ENCODE results near the gene AKAP10. TPM values are rescaled to one million over a fixed set of nuclear protein-coding genes. Genes with fewer than 3 reads are reported as not detected.

Gene AKAP10
- total RNA-seq, 1 experiment from 2014 or later = 20.2 TPM

GRCh38 chr17:19945009-19945626, 32.5 kb downstream of the AKAP10 start:
- Histone ChIP-seq H4K8ac (replicated peaks; ENCODE audit: insufficient read length, low read depth, low read length) (no peak overlapping the region), H3K79me1 (ENCODE audit: insufficient read depth, low read depth, low read length, poor library complexity, severe bottlenecking) (peaks cover 7% of the 10 kb centered on the region), H3K23me2 (ENCODE audit: insufficient read length, low read depth, low read length, poor library complexity, severe bottlenecking) (no peaks in the 10 kb centered on the region), H2BK12ac (ENCODE audit: insufficient read length, low read depth, low read length) (no peak overlapping the region), H3K27me3 (ENCODE audit: insufficient read depth, low read length) (no peaks in the 10 kb centered on the region), H3K9me3 (ENCODE audit: control insufficient read depth, low read depth, low read length) (no peaks in the 10 kb centered on the region), H2AFZ (ENCODE audit: low read length) (no peak overlapping the region), H3K4ac (ENCODE audit: low read depth, low read length) (no peak overlapping the region), H3K4me2 (ENCODE audit: insufficient read depth, insufficient read length, low read length) (no peak overlapping the region), H3K79me2 (ENCODE audit: insufficient read depth, low read length) (no peaks in the 10 kb centered on the region; the same call in 1 of the 2 replicates), H2BK5ac (ENCODE audit: insufficient read length, low read length) (no peak overlapping the region), H3K14ac (ENCODE audit: insufficient read depth, low read length) (no peak overlapping the region), H4K20me1 (ENCODE audit: control insufficient read depth, insufficient read depth, insufficient read length) (no peaks in the 10 kb centered on the region), H3K9ac (ENCODE audit: extremely low read depth, insufficient read length, low read length) (no peak overlapping the region), H3T11ph (ENCODE audit: low read length) (no peak overlapping the region), H3K4me1 (ENCODE audit: insufficient read depth, low read length) (peaks cover 4% of the 10 kb centered on the region; the same call in 1 of the 2 replicates), H4K5ac (ENCODE audit: insufficient read length, low read depth, low read length) (no peak overlapping the region), H3K18ac (ENCODE audit: insufficient read length, low read depth, low read length) (no peak overlapping the region), H4K91ac (ENCODE audit: insufficient read length, low read depth, low read length) (no peak overlapping the region), H2BK120ac (ENCODE audit: low read depth, low read length, poor library complexity, severe bottlenecking) (no peak overlapping the region), H3K27ac (ENCODE audit: insufficient read length, low read depth, low read length) (no peak overlapping the region), H3K23ac (ENCODE audit: insufficient read length, low read depth, low read length) (no peak overlapping the region), H2BK20ac (ENCODE audit: low read depth, low read length, poor library complexity, severe bottlenecking) (no peak overlapping the region), H3K56ac (ENCODE audit: insufficient read length, low read depth, low read length) (no peak overlapping the region), H2BK15ac (ENCODE audit: low read depth, low read length) (no peak overlapping the region), H2AK5ac (ENCODE audit: insufficient read length, low read length) (no peak overlapping the region)
- DNase-seq = no peak
- no peaks in the 10 kb centered on the region; the same call in 1 of the 2 replicates for H3K27me3 Mint-ChIP-seq (ENCODE audit: low read depth)
- WGBS (ENCODE audit: extremely low coverage, insufficient read length, low lambda C conversion rate) = no CpG with 5 or more reads among the region's 2 CpGs
- H3K27ac Mint-ChIP-seq = peak overlapping the region in 2 of 3 experiments; percentile 2 to 84; a peak in 2 of 7 replicates
- H3K36me3 Mint-ChIP-seq (ENCODE audit: insufficient read depth in 1 of 3, low read depth in 3 of 3) = peaks cover 13 to 59% (median 58%) of the 10 kb centered on the region in 3 experiments; a peak in 6 of 7 replicates
- peaks cover 34 to 37% of the 10 kb centered on the region in 2 experiments for H3K4me1 Mint-ChIP-seq
- TF ChIP-seq CTCF (conservative IDR thresholded peaks at IDR 0.05) = no peak
- H3K9me3 Mint-ChIP-seq = no peaks in the 10 kb centered on the region; a peak in 2 of 5 replicates
- H3K4me3 Mint-ChIP-seq = no peak overlapping the region
